Trophoblast cell (in vitro differentiated cells and primary cell): ENCODE measurements around the gene NXT1. TPM values are rescaled to one million over a fixed set of nuclear protein-coding genes. Genes with fewer than 3 reads are reported as not detected.

Experiments used
- DNase-seq, 2 donors: peaks; one replicate each; pipeline ENCODE4 v3.0.0-alpha.2; 2016
- H2AFZ ChIP-seq: 2 replicates; pipeline ENCODE4 v1.6.1; 2013; ENCODE audit warnings: low read length, moderate library complexity, mild to moderate bottlenecking; ENCODE audit not compliant: insufficient read depth, poor library complexity
- H2AK5ac ChIP-seq: 2 replicates; pipeline ENCODE4 v1.6.1; 2013; ENCODE audit warnings: mild to moderate bottlenecking, low read length
- H2BK120ac ChIP-seq: 2 replicates; pipeline ENCODE4 v1.6.1; 2013; ENCODE audit warnings: low read length, mild to moderate bottlenecking, moderate library complexity; ENCODE audit not compliant: insufficient read depth, poor library complexity
- H2BK12ac ChIP-seq: 2 replicates; pipeline ENCODE4 v1.6.1; 2013; ENCODE audit warnings: mild to moderate bottlenecking, low read length, moderate library complexity
- H2BK5ac ChIP-seq: 2 replicates; pipeline ENCODE4 v1.6.1; 2013; ENCODE audit warnings: low read length, low read depth, moderate library complexity, mild to moderate bottlenecking; ENCODE audit not compliant: poor library complexity
- H3K14ac ChIP-seq: 2 replicates; pipeline ENCODE4 v1.6.1; 2013; ENCODE audit warnings: mild to moderate bottlenecking, low read length
- H3K18ac ChIP-seq: 2 replicates; pipeline ENCODE4 v1.6.1; 2013; ENCODE audit warnings: mild to moderate bottlenecking, low read length
- H3K23ac ChIP-seq: 2 replicates; pipeline ENCODE4 v1.6.1; 2013; ENCODE audit warnings: low read length
- H3K27ac ChIP-seq: 2 replicates; pipeline ENCODE4 v1.5.1; 2013; ENCODE audit warnings: low read depth, mild to moderate bottlenecking, inconsistent platforms, low read length, moderate library complexity
- H3K27me3 ChIP-seq: 2 replicates; pipeline ENCODE4 v1.6.1; 2013; ENCODE audit warnings: inconsistent platforms, mild to moderate bottlenecking, low read length, moderate library complexity; ENCODE audit not compliant: insufficient read depth
- H3K36me3 ChIP-seq, 2 experiments: 1 replicate in 1 of 2; 2 replicates in 1 of 2; pipeline ENCODE4 v1.6.1; 2013; ENCODE audit warnings: low read length in 2 of 2, mild to moderate bottlenecking in 2 of 2, moderate library complexity in 1 of 2; ENCODE audit not compliant: insufficient read depth in 2 of 2, control insufficient read depth in 1 of 2
- H3K4ac ChIP-seq: 2 replicates; pipeline ENCODE4 v1.6.1; 2013; ENCODE audit warnings: low read depth, mild to moderate bottlenecking, low read length, moderate library complexity
- H3K4me1 ChIP-seq, 2 experiments: 1 replicate in 1 of 2; 2 replicates in 1 of 2; pipeline ENCODE4 v1.6.1; 2013; ENCODE audit warnings: low read length in 2 of 2, mild to moderate bottlenecking in 2 of 2, moderate library complexity in 1 of 2; ENCODE audit not compliant: insufficient read depth in 2 of 2, control insufficient read depth in 1 of 2
- H3K4me2 ChIP-seq: 2 replicates; pipeline ENCODE4 v1.6.1; 2013; ENCODE audit warnings: inconsistent platforms, mild to moderate bottlenecking, low read length, moderate library complexity
- H3K4me3 ChIP-seq: 2 replicates; pipeline ENCODE4 v1.5.1; 2013; ENCODE audit warnings: mild to moderate bottlenecking, low read depth, low read length, inconsistent platforms
- H3K79me1 ChIP-seq: one replicate; pipeline ENCODE4 v1.6.1; 2013; ENCODE audit warnings: low read length
- H3K79me2 ChIP-seq: 2 replicates; pipeline ENCODE4 v1.6.1; 2013; ENCODE audit warnings: low read length, mild to moderate bottlenecking; ENCODE audit not compliant: control insufficient read depth, insufficient read depth, poor library complexity
- H3K9ac ChIP-seq: 2 replicates; pipeline ENCODE4 v1.6.1; 2013; ENCODE audit warnings: mild to moderate bottlenecking, low read length
- H3K9me3 ChIP-seq: 2 replicates; pipeline ENCODE4 v1.6.1; 2013; ENCODE audit warnings: low read depth, mild to moderate bottlenecking, control low read depth, inconsistent platforms, low read length; ENCODE audit not compliant: insufficient read depth
- H4K12ac ChIP-seq: 2 replicates; pipeline ENCODE4 v1.6.1; 2013; ENCODE audit warnings: low read depth, mild to moderate bottlenecking, low read length, moderate library complexity
- H4K8ac ChIP-seq: 2 replicates; pipeline ENCODE4 v1.6.1; 2013; ENCODE audit warnings: low read depth, mild to moderate bottlenecking, low read length, moderate library complexity
- H4K91ac ChIP-seq: one replicate; pipeline ENCODE4 v1.6.1; 2013; ENCODE audit warnings: low read depth, mild to moderate bottlenecking, low read length, moderate library complexity
- WGBS: extraction: QIAGEN DNeasy Blood & Tissue Kit; methylation state at CpG from one replicate; pipeline ENCODE4 v1.1.7; 2013; ENCODE audit warnings: missing lambda C conversion rate; ENCODE audit not compliant: insufficient read length, insufficient coverage; ENCODE audit errors: extremely low coverage; 5-methylcytosine and 5-hydroxymethylcytosine counted together
- polyA plus RNA-seq: library from polyadenylated mRNA; stranded (reverse); fragments of 200-250 nt; gene quantifications from 2 replicates; pipeline ENCODE4 v1.2.3, GENCODE V29; 2013

Gene NXT1
- 20.2 TPM in 2 replicates for polyA plus RNA-seq

- Histone ChIP-seq H3K27me3 (no peaks in the 10 kb centered on the region), H3K9ac (peak within 1 kb of the TSS; percentile 94), H3K79me2 (peaks cover 10% of the 10 kb centered on the region), H3K18ac (peak within 1 kb of the TSS; percentile 96), H3K79me1 (peaks cover 12% of the 10 kb centered on the region), H3K36me3 (peaks cover 11 to 12% of the 10 kb centered on the region in 2 experiments), H4K8ac (peak within 1 kb of the TSS; percentile 94), H3K4me2 (peak within 1 kb of the TSS; percentile 90), H3K4me3 (peak within 1 kb of the TSS; percentile 98), H4K91ac (peak within 1 kb of the TSS; percentile 97), H2BK5ac (peak within 1 kb of the TSS; percentile 82), H2AK5ac (peak within 1 kb of the TSS; percentile 65), H2BK120ac (peak within 1 kb of the TSS; percentile 90), H4K12ac (peak within 1 kb of the TSS; percentile 94), H3K4me1 (peaks cover 0 to 6% of the 10 kb centered on the region in 2 experiments), H3K9me3 (no peaks in the 10 kb centered on the region), H3K14ac (peak within 1 kb of the TSS; percentile 96), H3K4ac (peak within 1 kb of the TSS; percentile 95), H3K23ac (no peak within 1 kb of the TSS), H2BK12ac (peak within 1 kb of the TSS; percentile 23), H3K27ac (peak within 1 kb of the TSS; percentile 99), H2AFZ (peak within 1 kb of the TSS; percentile 74)
- DNase-seq = peak; percentile 99 to 100
- WGBS = no CpG with 5 or more reads among the region's 65 CpGs
These were observed at the start of gene NXT1 for GRCh38 chr20:23350196-23350903. NXT1 (plus strand) TSS chr20:23350791; CDS start chr20:23354042, 3,251 bp downstream.

GRCh38 chr20:23301436-23302050, 49.0 kb upstream of the NXT1 start:
- Histone ChIP-seq H3K23ac (no peak overlapping the region), H3K4me1 (no peaks in the 10 kb centered on the region), H2BK120ac (no peak overlapping the region), H4K12ac (no peak overlapping the region), H3K27ac (no peak overlapping the region), H2AFZ (no peak overlapping the region), H3K79me1 (no peaks in the 10 kb centered on the region), H3K4me2 (no peak overlapping the region), H3K18ac (no peak overlapping the region), H3K9me3 (no peaks in the 10 kb centered on the region), H3K36me3 (no peaks in the 10 kb centered on the region), H3K4me3 (no peak overlapping the region), H4K8ac (no peak overlapping the region), H3K4ac (no peak overlapping the region), H4K91ac (no peak overlapping the region), H3K27me3 (no peaks in the 10 kb centered on the region), H3K14ac (no peak overlapping the region), H3K9ac (no peak overlapping the region), H2AK5ac (no peak overlapping the region), H3K79me2 (no peaks in the 10 kb centered on the region), H2BK12ac (no peak overlapping the region), H2BK5ac (no peak overlapping the region)
- WGBS = no CpG with 5 or more reads among the region's 12 CpGs
- no peak for DNase-seq

GRCh38 chr20:23302386-23302785, 48.2 kb upstream of the NXT1 start:
- Histone ChIP-seq H3K27me3 (no peaks in the 10 kb centered on the region), H3K79me2 (no peaks in the 10 kb centered on the region), H4K12ac (no peak overlapping the region), H2BK120ac (no peak overlapping the region), H3K36me3 (no peaks in the 10 kb centered on the region), H3K4ac (no peak overlapping the region), H3K4me2 (no peak overlapping the region), H4K91ac (no peak overlapping the region), H2BK12ac (no peak overlapping the region), H2AFZ (no peak overlapping the region), H3K4me1 (no peaks in the 10 kb centered on the region), H3K18ac (no peak overlapping the region), H3K27ac (no peak overlapping the region), H3K79me1 (no peaks in the 10 kb centered on the region), H3K9me3 (no peaks in the 10 kb centered on the region), H4K8ac (no peak overlapping the region), H3K14ac (no peak overlapping the region), H3K4me3 (no peak overlapping the region), H3K9ac (no peak overlapping the region), H2AK5ac (no peak overlapping the region), H3K23ac (no peak overlapping the region), H2BK5ac (no peak overlapping the region)
- no peak for DNase-seq
- WGBS = no CpG with 5 or more reads among the region's 6 CpGs

DNA sequence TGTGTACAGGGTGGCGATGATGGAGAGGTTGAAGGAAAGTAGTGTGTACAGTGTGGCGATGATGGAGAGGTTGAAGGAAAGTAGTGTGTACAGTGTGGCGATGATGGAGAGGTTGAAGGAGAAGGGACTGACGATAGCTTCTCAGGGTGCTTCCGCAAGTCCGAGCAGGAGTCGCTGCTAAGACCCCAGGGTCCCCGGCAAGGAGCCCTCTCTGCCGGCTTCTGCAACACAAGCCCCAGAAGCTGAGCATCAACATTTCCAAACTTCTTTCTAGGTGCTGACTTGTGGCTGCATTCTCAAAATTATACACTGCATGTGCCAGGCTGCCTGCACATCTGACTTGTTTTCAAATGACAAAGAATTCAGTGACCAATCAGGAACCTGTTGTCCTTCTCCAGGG, 47.8 kb upstream of the NXT1 start:
- no peak overlapping the region for H2BK120ac ChIP-seq
- WGBS = no CpG with 5 or more reads among the region's 9 CpGs
- no peak overlapping the region for H3K27ac ChIP-seq
- no peak overlapping the region for H2BK12ac ChIP-seq
- no peak overlapping the region for H3K18ac ChIP-seq
- no peak overlapping the region for H3K9ac ChIP-seq
- no peak overlapping the region for H3K23ac ChIP-seq
- no peak overlapping the region for H2AFZ ChIP-seq
- H3K4me3 ChIP-seq = no peak overlapping the region
- no peaks in the 10 kb centered on the region for H3K36me3 ChIP-seq
- no peak overlapping the region for H3K4me2 ChIP-seq
- no peaks in the 10 kb centered on the region for H3K4me1 ChIP-seq
- DNase-seq = no peak
- H4K12ac ChIP-seq = no peak overlapping the region
- H2AK5ac ChIP-seq = no peak overlapping the region
- H3K9me3 ChIP-seq = no peaks in the 10 kb centered on the region
- H4K8ac ChIP-seq = no peak overlapping the region
- no peaks in the 10 kb centered on the region for H3K79me1 ChIP-seq
- H4K91ac ChIP-seq = no peak overlapping the region
- no peaks in the 10 kb centered on the region for H3K27me3 ChIP-seq
- no peak overlapping the region for H3K14ac ChIP-seq
- no peak overlapping the region for H3K4ac ChIP-seq
- H2BK5ac ChIP-seq = no peak overlapping the region
- no peaks in the 10 kb centered on the region for H3K79me2 ChIP-seq
